ENCODE results near the gene OR51L1.
"Not testable (repeated sequence)": the region's sequence is repeated elsewhere in the genome, so short reads cannot be mapped to it uniquely, and the experiment has no call there.

The OR51L1 gene, protein sequence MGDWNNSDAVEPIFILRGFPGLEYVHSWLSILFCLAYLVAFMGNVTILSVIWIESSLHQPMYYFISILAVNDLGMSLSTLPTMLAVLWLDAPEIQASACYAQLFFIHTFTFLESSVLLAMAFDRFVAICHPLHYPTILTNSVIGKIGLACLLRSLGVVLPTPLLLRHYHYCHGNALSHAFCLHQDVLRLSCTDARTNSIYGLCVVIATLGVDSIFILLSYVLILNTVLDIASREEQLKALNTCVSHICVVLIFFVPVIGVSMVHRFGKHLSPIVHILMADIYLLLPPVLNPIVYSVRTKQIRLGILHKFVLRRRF

DNA sequence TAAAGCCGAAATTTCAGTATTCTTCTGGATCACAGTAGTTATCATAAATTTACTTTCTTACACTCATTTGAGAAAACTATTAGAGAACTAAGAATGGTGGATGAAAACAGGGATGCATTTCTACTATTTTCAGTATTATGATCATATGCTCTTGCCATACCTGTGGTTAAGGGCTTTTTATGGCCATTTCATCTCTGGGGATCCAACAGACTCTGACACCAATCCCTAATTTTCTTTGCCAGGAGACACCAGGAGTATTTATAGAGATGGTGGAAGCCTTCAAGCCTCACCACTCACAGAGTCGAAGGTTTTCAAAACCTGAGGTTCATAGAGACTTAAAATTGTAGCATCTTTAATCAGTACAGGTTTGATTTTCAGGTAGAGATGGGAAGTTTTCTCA is at the start of gene OR51L1:
TSS of gene OR51L1 (plus strand) at position 301 of the 400 bp plus-strand sequence. CDS start 4,132 bp downstream, outside the sequence.
- no peak for DNase-seq

DNA sequence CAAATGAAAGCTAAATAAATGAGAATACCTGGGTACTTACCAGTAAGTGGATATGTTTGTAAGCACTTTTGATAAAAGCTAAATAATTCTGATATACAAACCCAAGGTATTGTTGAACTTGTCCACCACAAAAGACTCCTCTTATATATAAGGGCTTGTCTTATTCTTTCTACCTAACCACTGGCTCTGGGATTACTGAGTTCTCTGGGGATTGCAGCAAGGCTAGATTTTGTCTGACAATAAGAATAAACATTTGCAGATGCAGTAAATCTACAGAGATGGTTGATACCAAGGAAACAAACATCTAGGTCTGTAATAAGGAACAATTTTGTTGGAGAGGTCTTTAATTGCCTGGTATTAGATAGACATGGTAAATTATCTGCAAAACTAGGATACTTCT is 47.1 kb upstream of the OR51L1 start, which contains the start of gene OR51A4:
TSS of gene OR51A4 (minus strand) at position 101 of the 400 bp plus-strand sequence. CDS start 505 bp downstream, outside the sequence.
- no peak for DNase-seq

DNA sequence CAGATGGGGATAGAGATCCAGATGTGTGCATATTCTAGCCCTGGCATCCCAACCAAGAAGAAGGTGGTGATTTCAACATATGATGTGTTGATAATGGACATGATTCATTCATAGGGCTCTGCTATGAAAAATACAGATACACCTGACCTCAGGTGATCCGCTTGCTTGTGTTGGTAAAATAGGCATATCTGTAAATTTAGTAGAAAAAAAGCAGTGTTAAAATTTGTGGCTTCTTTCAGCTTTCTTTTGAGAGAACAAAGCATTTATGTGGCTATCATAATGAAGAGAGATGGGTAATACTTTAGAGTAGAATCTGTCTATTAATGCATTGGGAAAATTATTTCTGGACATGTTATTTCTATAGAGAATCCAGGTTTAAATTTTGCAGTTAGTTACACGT is 39.0 kb upstream of the OR51L1 start, which contains the start of gene OR51A2:
TSS of gene OR51A2 (minus strand) at position 101 of the 400 bp plus-strand sequence. CDS start at position 101, 0 bp downstream.
- DNase-seq, result not testable (repeated sequence)

DNA sequence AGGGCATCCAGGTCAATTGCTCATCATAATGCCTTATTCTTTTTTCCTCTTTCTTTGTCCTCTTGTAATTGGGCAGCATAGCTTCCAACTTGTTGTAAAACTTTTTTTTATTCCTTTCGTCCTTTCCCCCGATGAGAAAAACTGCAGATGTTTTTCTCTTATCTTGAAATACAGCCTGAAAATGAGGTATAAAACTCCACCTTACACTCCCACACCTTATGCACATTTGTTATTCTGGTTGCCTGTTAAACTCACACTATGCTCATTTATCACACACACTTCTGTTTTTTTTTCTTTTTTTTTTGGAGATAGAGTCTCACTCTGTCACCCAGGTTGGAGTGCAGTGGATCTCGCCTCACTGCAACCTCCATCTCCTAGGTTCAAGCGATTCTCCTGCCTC is 37.3 kb upstream of the OR51L1 start:
- DNase-seq, result no peak

DNA sequence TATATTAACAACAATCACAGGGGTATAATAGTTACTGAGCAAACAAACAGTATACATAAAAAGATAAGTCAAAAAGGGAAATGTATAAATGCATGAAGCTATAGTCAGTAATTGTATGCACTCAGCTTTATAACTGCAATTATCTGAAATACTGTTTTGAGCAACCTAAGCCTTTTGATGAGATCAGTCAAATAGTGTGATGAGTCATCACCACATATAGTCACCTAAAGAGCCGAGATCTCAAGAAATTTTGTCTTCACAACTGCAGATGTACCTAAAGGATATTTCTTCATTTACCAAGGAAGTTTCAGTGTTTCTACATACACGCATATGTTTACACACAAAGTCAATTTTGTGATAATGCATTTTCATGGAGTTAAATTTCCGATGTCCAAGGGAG is 33.8 kb upstream of the OR51L1 start:
- no peak for DNase-seq

DNA sequence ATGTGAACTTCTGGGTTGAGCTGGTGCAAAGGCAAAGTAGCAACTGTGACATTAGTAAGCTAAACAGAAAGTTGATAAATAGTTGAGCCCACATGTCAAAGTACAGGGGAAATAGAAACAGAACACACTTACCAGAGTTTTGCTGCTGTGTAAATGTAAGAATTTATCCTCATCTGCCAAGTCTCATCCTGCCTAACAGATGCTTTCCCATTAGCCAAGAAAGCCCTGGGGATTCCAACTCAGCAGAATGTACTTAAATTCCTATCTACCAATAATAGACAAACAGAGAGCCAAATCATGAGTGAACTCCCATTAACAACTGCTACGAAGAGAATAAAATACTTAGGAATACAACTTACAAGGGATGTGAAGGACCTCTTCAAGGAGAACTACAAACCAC is 31.8 kb upstream of the OR51L1 start:
- no peak for DNase-seq

DNA sequence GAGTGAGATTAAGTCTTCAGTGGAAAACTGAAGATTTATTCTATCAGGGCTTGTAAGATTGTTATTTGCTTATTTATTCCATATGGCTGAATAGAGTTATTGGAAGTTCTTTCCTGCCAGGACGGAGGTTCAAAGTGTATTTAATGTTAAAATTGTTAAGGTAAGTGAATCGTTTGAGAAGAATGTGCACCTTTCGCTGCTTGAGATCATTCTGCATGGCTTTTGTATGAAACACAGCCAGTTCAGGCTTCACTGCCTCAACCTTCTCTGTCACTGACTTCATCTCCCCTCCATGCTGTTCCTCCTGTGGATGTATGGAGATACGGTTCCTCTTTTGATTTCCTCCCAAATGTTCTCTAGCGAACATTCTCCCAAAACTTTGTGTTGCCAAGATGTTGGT is 19.2 kb upstream of the OR51L1 start:
- no peak for DNase-seq

DNA sequence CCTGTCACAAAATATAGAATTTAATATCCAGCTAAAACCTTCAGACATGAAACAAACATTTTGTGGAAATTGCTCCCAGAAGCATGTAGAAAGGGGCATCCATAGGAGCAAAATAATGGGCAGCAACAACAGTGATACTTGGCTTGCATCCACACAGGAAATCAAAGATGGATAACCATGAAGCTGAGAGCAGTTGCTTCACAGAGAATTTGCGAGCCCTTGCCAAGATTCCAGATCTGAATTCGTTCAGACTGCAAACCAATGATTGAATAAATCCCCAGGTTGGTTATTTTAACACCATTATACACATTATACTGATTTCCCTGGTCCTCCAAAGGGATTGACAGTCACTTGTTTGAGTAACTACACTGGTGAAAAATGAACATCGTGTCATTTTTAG is 15.6 kb upstream of the OR51L1 start:
- DNase-seq, result no peak

DNA sequence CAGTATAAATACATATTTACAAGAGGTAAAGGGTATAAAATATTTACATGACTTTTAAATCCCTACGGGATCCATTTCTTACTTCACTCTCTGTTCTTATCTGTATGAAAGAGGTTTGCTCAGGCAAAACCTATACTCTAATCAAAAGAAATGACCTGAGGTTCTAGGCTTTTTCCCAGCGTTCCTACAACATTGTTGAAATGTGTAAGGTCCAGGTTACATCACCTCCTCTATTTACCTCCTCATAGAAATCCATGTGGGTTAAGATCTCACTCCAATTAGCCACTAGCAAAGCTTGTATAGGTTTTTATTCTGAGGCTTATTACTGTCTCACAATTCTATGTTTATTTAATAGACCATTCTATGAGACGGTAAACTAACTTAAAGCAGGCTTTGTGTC is 12.0 kb upstream of the OR51L1 start:
- DNase-seq, result no peak

DNA sequence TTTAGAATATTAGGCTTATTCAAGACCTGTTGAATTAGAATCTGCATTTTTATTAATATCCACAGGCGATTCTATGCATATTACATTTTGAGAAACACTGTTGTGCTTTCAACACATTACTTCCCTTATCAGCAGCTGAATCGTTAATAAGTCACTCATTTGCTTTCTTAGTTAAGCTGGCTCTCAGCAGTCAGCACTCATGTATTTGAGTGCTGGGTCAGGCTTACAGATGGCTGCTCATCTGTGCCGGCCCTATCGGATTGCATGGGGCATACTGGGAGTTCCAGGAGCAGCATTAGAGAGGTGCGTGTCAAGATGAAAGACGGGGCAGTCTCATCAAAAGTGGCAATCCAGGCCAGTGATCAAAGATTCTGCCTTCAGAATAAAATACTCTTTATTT is 10.8 kb upstream of the OR51L1 start:
- no peak for DNase-seq

DNA sequence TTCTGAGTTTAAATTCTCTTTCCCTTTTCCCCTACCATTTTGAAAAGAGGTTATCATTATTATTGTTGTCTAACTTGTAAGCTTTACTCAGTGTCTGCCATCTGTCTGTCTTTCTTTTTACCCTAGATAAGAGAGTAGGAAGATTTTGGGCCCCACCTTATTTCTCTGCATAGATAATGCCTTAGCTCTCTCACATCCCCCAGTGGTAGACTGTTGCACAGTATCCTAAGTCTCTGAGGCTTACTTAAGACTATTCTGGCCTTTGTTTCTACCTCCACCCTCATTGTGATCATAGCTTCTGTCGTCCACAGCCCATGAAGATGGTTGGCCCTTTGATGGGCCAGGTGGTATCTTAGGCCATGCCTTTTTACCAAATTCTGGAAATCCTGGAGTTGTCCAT is 3.6 kb upstream of the OR51L1 start:
- DNase-seq, result no peak

DNA sequence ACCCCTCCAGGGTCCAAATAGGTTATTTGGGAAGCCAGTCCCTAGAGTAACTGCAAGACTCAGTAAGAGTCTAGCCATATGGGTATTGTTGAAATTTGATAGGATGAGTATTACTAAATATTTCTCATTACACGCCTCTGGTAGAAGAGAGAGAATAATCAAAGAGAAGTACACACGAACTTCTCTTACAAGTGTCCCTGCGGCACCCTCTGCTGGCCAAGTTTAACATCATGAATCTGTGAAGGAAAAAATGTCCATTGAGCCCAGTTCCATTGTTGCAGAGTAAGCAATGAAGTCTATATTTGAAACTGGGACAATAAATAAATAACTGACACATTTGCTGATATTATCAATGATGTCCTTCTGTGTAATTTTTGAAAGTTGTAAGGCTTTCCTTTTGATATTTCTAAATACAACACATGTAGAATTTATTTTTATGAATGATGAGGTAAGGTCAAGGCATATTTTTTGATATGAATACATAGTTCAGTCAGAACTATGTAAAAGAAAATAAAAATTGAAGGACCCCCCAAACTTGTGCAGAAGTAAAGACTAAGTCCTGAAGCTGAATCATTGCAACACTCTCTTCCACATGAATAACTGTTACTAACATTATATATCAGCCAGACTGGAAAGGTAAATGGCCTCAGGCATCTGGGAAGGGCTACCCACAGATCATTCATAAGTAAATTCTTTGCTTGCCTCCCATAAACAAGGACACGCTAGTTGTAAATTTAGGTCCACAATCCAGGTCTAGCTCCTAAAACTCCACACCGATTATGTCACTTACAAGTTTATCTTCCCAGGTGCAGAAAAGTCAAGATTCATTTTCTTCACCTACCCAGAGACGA is 10.0 kb downstream of the OR51L1 start:
- DNase-seq, result peak; percentile 41

DNA sequence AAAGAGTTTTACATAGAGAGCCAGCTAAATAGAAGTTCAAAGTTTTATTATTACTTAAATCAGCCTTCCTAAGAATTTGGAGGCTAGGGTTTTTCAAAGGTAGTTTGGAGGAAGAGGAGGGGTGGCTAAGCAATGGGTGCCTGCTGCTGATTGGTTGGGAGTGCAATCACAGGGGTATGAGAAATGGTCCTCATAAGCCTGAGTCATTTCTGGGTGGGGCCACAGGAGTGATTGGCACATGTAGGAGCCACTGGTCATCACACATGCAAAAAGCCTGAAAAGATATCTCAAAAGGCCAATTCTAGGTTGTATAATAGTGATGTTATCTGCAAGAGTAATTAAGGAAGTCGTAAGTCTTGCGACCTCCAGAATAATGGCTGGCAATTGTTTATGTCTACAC is 12.9 kb downstream of the OR51L1 start:
- DNase-seq, result no peak

DNA sequence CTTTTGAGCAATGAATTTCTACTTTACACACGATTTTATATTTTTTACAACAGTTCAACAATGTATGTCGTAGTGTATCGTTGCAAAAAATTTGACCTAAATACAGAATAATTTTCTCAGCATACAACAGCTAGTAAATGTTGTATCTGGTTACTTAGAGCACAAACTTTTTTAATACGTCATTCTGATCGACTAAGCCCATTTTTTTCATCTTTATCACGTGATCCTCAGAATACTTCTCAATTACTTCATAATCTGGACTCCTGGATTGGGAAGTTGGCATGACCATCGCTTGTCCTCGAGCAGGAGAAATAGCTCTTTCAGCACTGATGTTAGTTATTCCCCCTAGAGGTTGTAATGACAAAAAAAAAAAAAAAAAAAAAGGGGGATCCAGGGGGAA is 16.6 kb downstream of the OR51L1 start:
- DNase-seq, result no peak

DNA sequence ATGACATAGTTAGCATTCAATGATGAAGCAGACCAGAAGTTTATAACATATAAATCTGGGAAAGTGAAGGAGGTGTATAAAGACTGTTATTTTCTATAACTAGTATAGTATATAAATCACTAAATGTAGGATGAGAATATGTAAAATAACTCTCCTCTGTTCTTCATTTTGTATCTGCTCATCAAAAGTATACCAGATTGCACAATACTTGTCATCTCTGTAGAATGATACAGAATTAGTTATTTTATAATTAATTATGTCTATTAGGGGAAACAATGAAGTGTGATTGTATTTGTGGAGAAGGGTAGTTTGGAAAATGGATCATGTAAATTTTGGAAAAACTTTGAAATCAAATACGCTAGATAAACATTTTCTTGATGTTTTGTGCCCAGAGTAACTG is 18.4 kb downstream of the OR51L1 start:
- DNase-seq, result no peak

DNA sequence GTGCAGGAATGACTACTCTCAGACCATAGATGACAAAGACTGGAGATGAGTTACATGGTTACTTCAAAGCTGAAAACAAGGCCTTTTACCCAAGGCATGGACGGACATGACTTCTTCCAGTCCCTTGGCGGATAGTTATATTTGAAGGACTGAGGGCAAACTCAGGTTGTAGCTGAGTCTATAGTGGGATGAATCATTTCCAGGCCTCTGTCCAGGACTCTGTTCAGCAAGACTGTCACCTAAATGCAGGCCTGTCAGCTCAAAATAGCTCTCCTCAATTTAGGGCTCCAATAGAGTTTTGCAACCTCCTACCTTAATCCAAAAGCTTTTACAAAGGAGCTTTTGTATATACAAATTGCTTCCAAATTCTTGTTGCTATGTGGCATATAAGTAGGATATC is 27.3 kb downstream of the OR51L1 start:
- DNase-seq, result no peak

DNA sequence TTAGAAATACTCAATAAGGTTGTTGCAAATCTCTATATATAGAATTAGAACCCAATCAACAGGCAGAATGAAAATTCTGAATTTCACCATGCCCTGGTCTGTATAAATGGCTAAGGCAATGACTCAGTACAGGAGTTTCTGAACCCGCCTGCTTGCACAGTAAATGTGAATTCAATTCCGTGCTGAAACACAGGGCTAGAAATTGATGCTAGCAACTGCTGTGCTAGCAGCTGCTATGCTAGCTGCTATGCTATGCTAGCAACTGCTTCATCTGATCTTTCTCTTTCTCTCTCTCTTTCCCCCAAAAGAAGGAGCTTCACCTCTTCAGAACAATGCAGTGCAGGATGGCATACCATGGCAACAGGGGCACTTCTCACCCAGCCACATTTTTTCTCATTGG is 42.0 kb downstream of the OR51L1 start:
- DNase-seq, result no peak

DNA sequence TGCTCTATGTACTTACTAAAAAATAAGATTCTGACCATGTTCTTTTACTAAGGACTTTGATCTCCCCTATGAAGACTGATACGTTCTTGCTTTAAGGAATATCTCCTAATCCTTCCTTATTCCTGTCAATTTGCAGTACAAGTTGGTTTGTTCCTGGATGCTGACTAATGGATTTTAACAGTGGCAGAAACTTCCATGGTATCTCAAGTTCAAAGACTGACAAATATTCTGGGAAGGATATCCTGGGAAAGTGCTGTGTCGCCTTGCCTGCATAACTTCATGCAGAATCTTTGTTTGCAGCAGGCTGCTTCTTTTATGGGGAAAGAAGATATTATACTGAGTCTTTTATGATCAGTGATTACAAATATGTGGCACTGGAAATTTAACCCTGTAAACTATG is 43.3 kb downstream of the OR51L1 start:
- no peak for DNase-seq

DNA sequence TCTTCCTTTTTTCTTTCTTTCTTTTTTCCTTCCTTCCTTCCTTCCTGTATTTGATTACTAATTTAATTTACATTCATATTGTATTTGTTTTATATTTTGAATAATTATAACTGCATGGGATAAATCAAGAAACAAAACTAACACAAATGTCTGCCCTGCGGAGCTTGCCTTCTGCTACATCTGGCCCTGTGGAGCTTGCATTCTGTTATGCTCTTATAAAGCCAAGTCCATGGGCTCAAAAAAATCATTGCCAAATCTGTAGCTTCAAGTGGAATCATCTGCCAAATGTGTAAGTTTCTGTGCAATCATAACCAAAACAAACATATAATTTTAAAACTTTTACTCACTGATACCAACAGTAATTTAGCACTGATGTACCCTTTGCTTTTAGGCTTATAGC is 43.7 kb downstream of the OR51L1 start:
- no peak for DNase-seq

DNA sequence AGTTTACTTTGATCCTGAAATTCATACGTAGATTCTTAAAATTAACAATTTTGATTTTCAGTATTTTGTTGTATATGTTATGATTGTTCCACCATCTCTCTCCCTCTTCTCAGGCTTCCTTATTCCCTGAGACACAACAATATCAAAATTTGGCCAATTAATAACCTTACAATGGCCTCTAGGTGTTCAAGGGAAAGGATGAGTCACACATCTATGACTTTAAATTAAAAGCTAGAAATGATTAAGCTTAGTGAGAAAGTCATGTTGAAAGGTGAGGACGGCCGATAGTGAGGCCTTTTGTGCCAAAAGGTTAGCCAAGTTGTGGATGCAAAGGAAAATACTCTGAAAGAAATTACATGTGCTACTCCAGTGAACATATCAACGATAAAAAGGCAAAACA is 46.2 kb downstream of the OR51L1 start:
- DNase-seq, result no peak

DNA sequence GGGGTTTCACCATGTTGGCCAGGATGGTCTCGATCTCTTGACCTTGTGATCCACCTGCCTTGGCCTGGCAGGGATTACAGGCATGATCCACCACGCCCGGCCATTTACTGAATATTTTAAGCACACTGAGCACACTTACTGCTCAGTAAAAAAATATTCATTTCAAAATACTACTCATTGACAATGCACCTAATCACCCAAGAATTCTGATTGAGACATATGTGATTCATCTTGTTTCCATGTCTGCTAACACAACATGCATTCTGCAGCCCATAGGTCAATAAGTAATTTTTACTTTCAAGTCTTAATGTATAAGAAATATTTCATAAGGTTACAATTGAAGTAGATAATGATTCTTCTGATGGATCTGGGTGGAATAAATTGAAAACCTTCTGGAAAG is 47.4 kb downstream of the OR51L1 start:
- DNase-seq, result no peak

DNA sequence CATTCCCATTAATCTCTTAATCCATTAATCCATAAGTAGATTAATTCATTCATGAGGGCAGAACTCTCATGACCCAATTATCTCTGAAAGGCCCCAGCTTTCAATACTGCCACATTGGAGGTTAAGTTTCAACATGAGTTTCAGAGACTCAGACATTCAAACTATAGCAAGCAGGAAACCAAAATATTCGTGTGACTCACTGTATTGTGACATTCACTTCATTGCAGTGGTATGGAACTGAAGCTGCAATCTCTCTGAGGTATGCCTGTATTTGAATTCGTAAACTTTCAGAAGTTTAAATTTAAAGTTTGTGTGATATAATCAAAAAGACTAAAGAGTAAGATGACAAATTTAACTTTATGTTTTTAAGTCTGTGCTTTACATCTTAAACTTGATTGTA is 48.7 kb downstream of the OR51L1 start:
- no peak for DNase-seq

DNA sequence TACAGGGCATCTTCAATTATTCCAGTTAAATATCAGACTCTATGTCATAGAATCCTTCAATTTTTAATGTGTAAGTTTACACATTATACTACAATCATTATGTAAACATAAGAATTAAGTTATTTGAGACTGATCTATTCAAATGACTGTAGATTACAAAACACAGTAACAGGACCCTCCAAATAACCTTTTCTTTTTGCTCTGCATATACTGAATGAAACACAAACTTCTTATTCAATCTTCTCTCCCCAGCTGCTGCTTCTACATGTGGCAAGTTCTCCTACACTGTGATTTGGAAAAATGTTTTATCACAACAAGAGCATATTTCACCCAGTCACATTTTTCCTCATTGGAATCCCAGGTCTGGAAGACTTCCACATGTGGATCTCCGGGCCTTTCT is 51.6 kb downstream of the OR51L1 start, which contains the start of gene OR52J3:
TSS of gene OR52J3 (plus strand) at position 301 of the 400 bp plus-strand sequence. CDS start at position 301, 0 bp downstream.
- DNase-seq, result no peak

DNA sequence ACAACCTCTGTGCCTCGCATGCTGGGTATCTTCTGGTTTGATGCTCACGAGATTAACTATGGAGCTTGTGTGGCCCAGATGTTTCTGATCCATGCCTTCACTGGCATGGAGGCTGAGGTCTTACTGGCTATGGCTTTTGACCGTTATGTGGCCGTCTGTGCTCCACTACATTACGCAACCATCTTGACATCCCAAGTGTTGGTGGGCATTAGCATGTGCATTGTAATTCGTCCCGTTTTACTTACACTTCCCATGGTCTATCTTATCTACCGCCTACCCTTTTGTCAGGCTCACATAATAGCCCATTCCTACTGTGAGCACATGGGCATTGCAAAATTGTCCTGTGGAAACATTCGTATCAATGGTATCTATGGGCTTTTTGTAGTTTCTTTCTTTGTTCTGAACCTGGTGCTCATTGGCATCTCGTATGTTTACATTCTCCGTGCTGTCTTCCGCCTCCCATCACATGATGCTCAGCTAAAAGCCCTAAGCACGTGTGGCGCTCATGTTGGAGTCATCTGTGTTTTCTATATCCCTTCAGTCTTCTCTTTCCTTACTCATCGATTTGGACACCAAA is 52.2 kb downstream of the OR51L1 start:
- DNase-seq, result no peak

Data from NCI-H2081 treated with DMSO at 0.1 percent for 48 hours (cell line).